ENCODE data around the gene ANKRD22.
"Not testable (repeated sequence)": the region's sequence is repeated elsewhere in the genome, so short reads cannot be mapped to it uniquely, and the experiment has no call there.

Gene ANKRD22

GRCh38 chr10:88877298-88877697 is 25.7 kb upstream of the ANKRD22 start:
- no peak for DNase-seq (ENCODE audit: low spot score)

GRCh38 chr10:88875081-88875480 is 23.4 kb upstream of the ANKRD22 start:
- DNase-seq (ENCODE audit: low spot score): no peak

GRCh38 chr10:88874281-88874680 is 22.6 kb upstream of the ANKRD22 start:
- no peak for DNase-seq (ENCODE audit: low spot score)

GRCh38 chr10:88873757-88874156 is 22.1 kb upstream of the ANKRD22 start:
- DNase-seq (ENCODE audit: low spot score): no peak

GRCh38 chr10:88870089-88870488 is 18.4 kb upstream of the ANKRD22 start:
- no peak for DNase-seq (ENCODE audit: low spot score)

GRCh38 chr10:88866454-88866853 is 14.8 kb upstream of the ANKRD22 start:
- DNase-seq (ENCODE audit: low spot score): no peak

GRCh38 chr10:88865281-88865876 is 13.7 kb upstream of the ANKRD22 start:
- no peak for DNase-seq (ENCODE audit: low spot score)

- DNase-seq (ENCODE audit: low spot score): no peak
Observed at GRCh38 chr10:88861036-88861435, 9.4 kb upstream of the ANKRD22 start.

- DNase-seq (ENCODE audit: low spot score): no peak
Observed at GRCh38 chr10:88858491-88858890, 6.8 kb upstream of the ANKRD22 start.

GRCh38 chr10:88857831-88858230 is 6.2 kb upstream of the ANKRD22 start:
- no peak for DNase-seq (ENCODE audit: low spot score)

- DNase-seq (ENCODE audit: low spot score): no peak
Observed at GRCh38 chr10:88854684-88855083, 3.0 kb upstream of the ANKRD22 start.

GRCh38 chr10:88853155-88853881 is 1.7 kb upstream of the ANKRD22 start:
- DNase-seq (ENCODE audit: low spot score): no peak

- no peak for DNase-seq (ENCODE audit: low spot score)
Observed at GRCh38 chr10:88852327-88852726, 683 bp upstream of the ANKRD22 start.

GRCh38 chr10:88850712-88851111 is 932 bp downstream of the ANKRD22 start:
- DNase-seq (ENCODE audit: low spot score): no peak

GRCh38 chr10:88849234-88849633 is 2.4 kb downstream of the ANKRD22 start:
- no peak for DNase-seq (ENCODE audit: low spot score)

- no peak for DNase-seq (ENCODE audit: low spot score)
Observed at GRCh38 chr10:88848499-88848898, 3.1 kb downstream of the ANKRD22 start.

GRCh38 chr10:88843171-88843570 is 8.5 kb downstream of the ANKRD22 start:
- DNase-seq (ENCODE audit: low spot score): no peak

GRCh38 chr10:88841316-88842111 is 10.1 kb downstream of the ANKRD22 start:
- DNase-seq (ENCODE audit: low spot score): no peak

GRCh38 chr10:88840881-88841280 is 10.8 kb downstream of the ANKRD22 start:
- no peak for DNase-seq (ENCODE audit: low spot score)

GRCh38 chr10:88840104-88840503 is 11.5 kb downstream of the ANKRD22 start:
- no peak for DNase-seq (ENCODE audit: low spot score)

GRCh38 chr10:88838766-88839350 is 12.8 kb downstream of the ANKRD22 start:
- DNase-seq (ENCODE audit: low spot score): no peak

- not testable (repeated sequence) for DNase-seq (ENCODE audit: low spot score)
Observed at GRCh38 chr10:88837632-88838031, 14.0 kb downstream of the ANKRD22 start.

GRCh38 chr10:88835910-88836221 is 15.8 kb downstream of the ANKRD22 start:
- DNase-seq (ENCODE audit: low spot score): no peak
